C4-2B (cell line): ENCODE data around the gene PADI1.

ENCODE experiments used
- ZFX ChIP-seq: fragments of 450-650 bp; IDR thresholded peaks from 2 replicates; pipeline ENCODE4 v1.6.1; 2017
- TF ChIP-seq, protein P1 (sequence below): fragments of 450-650 bp; conservative IDR thresholded peaks from 2 replicates; pipeline ENCODE4 v1.5.1; 2017; ENCODE audit warnings: mild to moderate bottlenecking

- TF ChIP-seq, protein P1, sequence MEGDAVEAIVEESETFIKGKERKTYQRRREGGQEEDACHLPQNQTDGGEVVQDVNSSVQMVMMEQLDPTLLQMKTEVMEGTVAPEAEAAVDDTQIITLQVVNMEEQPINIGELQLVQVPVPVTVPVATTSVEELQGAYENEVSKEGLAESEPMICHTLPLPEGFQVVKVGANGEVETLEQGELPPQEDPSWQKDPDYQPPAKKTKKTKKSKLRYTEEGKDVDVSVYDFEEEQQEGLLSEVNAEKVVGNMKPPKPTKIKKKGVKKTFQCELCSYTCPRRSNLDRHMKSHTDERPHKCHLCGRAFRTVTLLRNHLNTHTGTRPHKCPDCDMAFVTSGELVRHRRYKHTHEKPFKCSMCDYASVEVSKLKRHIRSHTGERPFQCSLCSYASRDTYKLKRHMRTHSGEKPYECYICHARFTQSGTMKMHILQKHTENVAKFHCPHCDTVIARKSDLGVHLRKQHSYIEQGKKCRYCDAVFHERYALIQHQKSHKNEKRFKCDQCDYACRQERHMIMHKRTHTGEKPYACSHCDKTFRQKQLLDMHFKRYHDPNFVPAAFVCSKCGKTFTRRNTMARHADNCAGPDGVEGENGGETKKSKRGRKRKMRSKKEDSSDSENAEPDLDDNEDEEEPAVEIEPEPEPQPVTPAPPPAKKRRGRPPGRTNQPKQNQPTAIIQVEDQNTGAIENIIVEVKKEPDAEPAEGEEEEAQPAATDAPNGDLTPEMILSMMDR = no peak
- no peak for TF ChIP-seq ZFX
Measured at GRCh38 chr1:17272646-17273045, 67.7 kb downstream of the PADI1 start.
